Neural cell (in vitro differentiated cells): Measurements from ENCODE around the gene DGKI.

Experiments used
- CTCF ChIP-seq: fragments of 450-650 bp; IDR thresholded peaks from 2 replicates; pipeline ENCODE4 v1.5.1; 2014; ENCODE audit warnings: antibody characterized with exemption, mild to moderate bottlenecking, moderate library complexity; ENCODE audit not compliant: poor library complexity, severe bottlenecking
- EP300 ChIP-seq: fragments of 450-650 bp; conservative IDR thresholded peaks from 2 replicates; pipeline ENCODE4 v1.6.1; 2014; ENCODE audit warnings: antibody characterized with exemption, mild to moderate bottlenecking, moderate library complexity; ENCODE audit not compliant: poor library complexity, severe bottlenecking
- EZH2 ChIP-seq: fragments of 200-600, 300-800 bp; shearing (Covaris generic), sonication (generic); IDR thresholded peaks from 2 replicates; pipeline ENCODE4 v1.6.1; 2014; ENCODE audit warnings: antibody characterized with exemption, low read length, borderline replicate concordance, mild to moderate bottlenecking; ENCODE audit not compliant: insufficient read depth, poor library complexity, severe bottlenecking
- POLR2AphosphoS5 ChIP-seq: IDR thresholded peaks from 2 replicates; pipeline ENCODE4 v1.6.1; 2012
- RAD21 ChIP-seq: fragments of 450-650 bp; conservative IDR thresholded peaks from 2 replicates; pipeline ENCODE4 v1.6.1; 2014; ENCODE audit warnings: antibody characterized with exemption, mild to moderate bottlenecking, moderate library complexity
- REST ChIP-seq: IDR thresholded peaks from 2 replicates; pipeline ENCODE4 v1.6.1; 2012; ENCODE audit warnings: borderline replicate concordance
- SMC3 ChIP-seq: fragments of 450-650 bp; conservative IDR thresholded peaks from 2 replicates; pipeline ENCODE4 v1.6.1; 2014; ENCODE audit warnings: antibody characterized with exemption, mild to moderate bottlenecking, moderate library complexity; ENCODE audit not compliant: poor library complexity
- TAF1 ChIP-seq: IDR thresholded peaks from 2 replicates; pipeline ENCODE4 v1.6.1; 2012; ENCODE audit warnings: low read depth

- no peak for TF ChIP-seq POLR2AphosphoS5
- TF ChIP-seq CTCF, result no peak
- no peak for TF ChIP-seq SMC3
- TF ChIP-seq TAF1, result no peak
- TF ChIP-seq EZH2, result no peak
- no peak for TF ChIP-seq REST
- TF ChIP-seq EP300, result no peak
- TF ChIP-seq RAD21, result no peak
Observed at GRCh38 chr7:137847568-137848050, 835 bp upstream of the DGKI start.
